Measurements from ENCODE around the gene FHOD3.

GRCh38 chr18:36792634-36793283 is 495.2 kb downstream of the FHOD3 start:
- TF ChIP-seq CTCF (IDR thresholded peaks at IDR 0.05) (no peak), POLR2AphosphoS5 (IDR thresholded peaks at IDR 0.05; ENCODE audit: insufficient read depth in 1 of 2, low read depth in 1 of 2) (no peak)
